DMS153 (cell line): ENCODE data around the gene ULK2.
"Not testable (repeated sequence)": the region's sequence is repeated elsewhere in the genome, so short reads cannot be mapped to it uniquely, and the experiment has no call there.

Experiments used
- DNase-seq: peaks from one replicate; lab custom pipeline; 2025; lab: John Stamatoyannopoulos, UW

Gene ULK2

DNA sequence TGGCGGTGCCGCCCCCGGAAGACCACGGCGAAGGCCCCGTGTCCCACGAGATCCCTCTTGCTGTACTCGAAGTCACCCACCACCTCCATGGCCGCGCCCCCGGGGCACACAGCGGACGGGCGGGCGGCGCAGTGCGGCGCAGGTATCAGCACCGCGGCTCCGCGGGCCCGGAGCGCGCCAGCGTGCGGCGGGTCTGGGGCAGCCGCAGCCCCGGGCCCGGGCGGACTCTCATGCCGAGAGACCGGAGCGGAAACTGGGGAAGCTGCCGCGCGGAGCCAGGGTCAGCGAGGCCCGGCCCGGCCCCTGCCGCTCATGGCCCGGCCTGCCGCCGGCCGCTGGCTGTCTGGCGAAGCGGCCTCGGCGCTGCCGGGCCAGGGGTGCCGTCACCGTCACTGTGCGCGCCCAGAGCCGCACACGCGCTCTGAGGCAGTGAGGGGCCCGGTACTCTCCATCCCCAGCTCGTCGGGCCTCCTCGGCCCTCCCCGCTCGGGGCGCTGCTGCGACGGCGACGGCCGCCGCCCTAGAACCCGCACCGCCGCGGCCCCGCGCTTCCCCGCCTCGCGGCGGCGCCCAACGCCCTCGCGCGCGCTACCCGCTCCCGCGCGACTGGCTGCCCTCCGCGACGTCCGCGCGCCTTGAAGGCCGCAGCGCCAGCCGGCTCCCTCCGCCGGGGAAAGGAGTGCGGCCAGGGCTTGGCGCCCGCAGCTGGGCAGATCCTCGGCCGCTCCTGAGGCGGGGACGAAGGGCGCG lies at the start of gene ULK2:
Gene ULK2 (minus strand): TSS at position 608 of the 750 bp plus-strand sequence. CDS start 519 bp downstream, at position 89.
- no peak for DNase-seq

DNA sequence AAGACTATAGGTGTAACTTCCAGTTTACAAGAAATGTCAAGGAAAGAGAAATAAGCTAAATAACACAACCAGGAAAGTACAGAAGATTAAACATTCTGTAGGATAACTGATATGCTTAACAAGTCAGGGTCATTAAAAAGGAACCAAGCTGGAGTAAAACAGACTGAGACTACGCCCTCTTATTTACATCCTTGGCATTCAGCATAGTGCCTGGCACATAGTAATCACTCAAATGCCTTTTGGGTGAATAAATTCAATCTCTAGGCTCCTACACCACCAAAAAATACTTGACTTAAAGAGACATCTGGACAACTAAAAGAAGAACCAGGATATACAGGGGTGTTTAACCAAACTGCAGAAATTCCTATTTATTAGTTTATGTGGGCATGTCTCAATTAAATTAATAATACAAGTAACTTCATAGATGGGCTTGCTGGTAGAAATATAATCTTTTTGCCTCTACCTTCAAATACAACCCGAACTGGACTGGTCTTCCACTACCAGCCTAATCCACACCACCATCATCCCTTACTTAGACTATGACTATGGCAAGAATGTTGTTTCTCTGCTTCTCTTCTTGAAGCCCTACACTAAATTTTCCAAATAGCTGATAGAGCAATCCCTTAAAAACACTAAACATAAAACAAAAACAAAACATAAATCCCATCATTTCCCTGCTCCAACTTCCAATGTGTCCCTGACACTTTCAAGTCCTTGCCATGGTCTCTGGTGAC lies 47.7 kb upstream of the ULK2 start:
- no peak for DNase-seq

- DNase-seq = no peak
Observed at GRCh38 chr17:19911033-19911432, 43.3 kb upstream of the ULK2 start.

DNA sequence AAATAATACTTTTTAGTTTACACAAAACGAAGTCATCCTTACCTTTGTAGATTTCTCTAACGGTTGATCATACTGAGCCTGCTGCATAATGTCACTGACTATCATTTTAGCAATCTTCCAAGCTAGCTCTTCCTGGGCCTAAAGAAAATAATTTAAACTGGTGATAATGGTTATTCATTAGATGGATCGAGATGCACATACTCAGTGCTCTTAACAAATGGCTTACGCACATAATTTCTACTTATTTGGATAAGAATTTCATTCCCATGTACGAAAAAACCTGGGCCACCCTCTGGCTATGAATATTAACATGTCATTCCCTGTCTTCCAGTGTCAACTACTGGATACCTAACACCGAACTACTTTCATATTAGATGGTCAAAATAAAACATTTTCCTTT lies 41.4 kb upstream of the ULK2 start:
- no peak for DNase-seq

DNA sequence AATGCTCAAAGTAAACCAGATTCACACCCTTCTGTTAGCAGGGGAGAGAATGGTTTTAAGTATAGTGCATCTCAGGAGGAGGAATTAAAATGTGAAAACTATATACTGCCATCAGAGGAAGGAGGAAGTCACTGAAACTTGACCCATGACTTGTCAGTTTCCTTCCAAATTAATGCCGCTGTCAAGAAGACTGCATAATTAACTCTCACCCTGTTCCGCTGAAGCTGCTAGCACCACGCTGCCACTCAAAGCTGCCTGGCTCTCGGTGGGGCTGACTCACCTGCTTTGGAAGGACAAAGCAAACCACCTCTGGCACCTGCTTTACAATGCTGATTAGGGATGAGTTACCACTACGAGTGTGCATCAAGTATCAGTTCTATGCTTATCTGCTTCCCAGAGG lies 37.8 kb upstream of the ULK2 start:
- DNase-seq = no peak

DNA sequence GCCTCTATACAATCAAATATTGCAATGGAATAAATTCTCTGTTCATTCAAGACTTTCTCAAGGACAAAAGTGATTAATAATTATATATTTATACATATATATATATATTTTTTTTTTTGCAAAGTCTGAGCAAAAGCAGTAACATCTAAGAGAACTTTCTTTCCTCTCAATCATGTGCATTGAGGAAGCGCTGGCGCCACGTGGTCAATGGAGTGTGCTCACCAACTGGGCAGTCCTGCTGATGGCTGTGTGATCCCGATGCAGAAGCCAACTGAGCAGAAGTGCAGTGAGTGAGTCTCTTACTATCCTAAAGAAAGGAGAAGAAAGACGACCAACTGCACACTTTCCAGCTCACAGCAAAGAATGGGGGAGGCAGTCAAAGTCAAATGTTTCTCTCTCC lies 37.2 kb upstream of the ULK2 start:
- DNase-seq = no peak

- no peak for DNase-seq
Observed at GRCh38 chr17:19904412-19904811, 36.7 kb upstream of the ULK2 start.

GRCh38 chr17:19900809-19901208 lies 33.1 kb upstream of the ULK2 start:
- no peak for DNase-seq

DNA sequence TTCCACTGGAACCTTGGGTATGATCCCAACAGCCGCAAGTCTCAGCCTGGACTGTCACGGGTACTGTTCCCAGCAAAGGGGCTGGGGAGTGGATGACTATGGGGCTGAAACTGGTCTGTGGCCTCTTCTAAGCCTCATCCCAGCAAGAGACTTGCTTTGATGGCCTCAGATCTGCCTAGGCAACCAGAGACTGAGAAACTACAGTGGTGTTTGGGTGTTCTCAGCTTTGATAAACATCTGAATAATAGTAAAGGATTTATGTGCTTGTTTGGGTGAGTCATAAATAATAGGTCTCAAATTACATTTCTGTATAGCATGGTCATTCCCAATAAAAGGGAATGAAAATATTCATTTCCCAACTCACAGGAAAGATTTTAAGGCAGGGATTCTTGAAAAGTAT lies 30.2 kb upstream of the ULK2 start:
- no peak for DNase-seq

DNA sequence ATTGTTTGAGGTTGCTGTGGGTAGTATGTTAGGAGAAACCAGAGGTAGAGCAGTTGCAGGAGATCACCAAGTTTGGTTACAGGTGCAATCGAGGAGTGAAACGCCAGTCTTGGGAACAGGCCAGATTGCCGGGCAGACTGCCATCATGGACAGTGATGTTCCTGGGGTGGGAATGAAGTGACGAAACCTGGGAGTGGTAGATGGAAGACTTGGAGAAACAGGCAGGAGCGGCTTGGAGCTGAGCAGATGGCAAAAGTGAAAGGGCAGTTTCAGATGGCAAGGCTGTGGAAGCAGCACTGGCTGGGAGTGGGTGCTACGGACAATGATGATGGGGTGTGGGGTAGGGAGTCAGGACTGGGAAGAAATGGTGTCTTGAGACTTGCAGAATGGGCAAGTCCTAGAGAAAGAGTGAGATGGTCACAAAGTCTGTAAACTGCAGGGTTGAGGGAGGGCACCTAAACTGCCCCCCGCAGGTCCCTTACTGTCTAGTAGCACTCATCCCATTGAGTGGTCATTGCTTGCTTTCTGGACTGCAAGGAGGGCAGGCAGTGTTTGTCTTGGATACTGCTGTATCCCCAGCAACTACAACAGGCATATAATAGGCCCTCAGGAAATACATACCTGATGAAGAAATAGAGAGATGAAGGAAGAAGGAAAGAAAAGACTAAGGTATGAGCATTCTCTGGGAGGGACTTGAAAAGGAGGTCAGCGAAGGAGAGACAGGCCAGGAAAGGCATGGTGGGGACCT lies 29.5 kb upstream of the ULK2 start:
- no peak for DNase-seq

- no peak for DNase-seq
Observed at GRCh38 chr17:19896679-19897078, 28.9 kb upstream of the ULK2 start.

DNA sequence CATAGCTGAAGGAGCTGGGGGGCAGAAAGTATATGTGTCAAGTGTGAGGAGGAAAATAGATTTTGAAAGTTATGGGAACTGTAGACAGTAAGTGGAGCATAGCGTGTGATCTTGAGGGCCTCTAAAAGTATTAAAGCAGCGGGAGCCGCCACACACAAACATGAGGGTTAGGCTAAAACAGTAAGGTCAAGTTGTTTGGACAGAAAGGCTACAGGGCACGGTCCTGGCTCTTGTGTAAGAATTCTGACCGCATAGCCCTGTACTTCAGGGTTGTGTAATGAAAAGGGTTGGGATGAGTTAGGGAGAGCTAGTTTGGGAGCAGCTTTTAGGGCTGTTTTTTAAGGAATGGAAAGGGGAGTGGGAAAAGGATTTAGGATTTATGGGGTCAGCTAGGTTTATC lies 22.8 kb upstream of the ULK2 start:
- not testable (repeated sequence) for DNase-seq

- not testable (repeated sequence) for DNase-seq
Observed at GRCh38 chr17:19890001-19890400, 22.3 kb upstream of the ULK2 start.

- no peak for DNase-seq
Observed at GRCh38 chr17:19886116-19886515, 18.4 kb upstream of the ULK2 start.

DNA sequence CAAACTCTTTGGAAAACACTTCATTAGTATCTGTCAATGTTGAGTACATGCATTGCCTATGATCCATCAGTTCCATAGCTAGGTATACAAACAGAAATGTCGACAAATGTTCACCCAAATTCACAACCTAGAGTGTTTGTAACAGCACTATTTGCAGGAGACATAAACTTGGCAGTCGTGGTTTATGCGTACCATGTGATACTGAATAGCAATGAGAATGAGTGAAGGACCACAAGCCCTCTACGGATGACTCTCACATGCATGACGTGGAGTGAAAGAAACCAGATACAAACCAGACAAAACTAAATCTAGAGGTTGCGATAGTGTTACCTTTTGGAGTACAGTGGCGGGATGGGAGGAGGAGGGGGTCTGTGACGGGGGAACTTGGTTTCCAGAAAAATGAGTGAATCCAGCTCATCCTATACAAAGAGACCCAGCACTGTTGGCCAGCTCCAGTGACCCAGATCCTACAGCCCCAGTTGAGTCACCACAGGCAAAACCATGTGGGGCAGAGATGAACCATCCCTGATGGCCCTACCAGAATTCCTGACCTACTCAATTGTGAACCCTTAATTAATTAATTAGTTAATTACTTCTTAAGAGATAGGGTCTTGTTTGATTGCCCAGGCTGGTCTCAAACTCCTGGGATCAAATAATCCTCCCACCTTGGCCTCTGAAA lies 15.9 kb upstream of the ULK2 start:
- no peak for DNase-seq

GRCh38 chr17:19880393-19880792 lies 12.7 kb upstream of the ULK2 start:
- no peak for DNase-seq

DNA sequence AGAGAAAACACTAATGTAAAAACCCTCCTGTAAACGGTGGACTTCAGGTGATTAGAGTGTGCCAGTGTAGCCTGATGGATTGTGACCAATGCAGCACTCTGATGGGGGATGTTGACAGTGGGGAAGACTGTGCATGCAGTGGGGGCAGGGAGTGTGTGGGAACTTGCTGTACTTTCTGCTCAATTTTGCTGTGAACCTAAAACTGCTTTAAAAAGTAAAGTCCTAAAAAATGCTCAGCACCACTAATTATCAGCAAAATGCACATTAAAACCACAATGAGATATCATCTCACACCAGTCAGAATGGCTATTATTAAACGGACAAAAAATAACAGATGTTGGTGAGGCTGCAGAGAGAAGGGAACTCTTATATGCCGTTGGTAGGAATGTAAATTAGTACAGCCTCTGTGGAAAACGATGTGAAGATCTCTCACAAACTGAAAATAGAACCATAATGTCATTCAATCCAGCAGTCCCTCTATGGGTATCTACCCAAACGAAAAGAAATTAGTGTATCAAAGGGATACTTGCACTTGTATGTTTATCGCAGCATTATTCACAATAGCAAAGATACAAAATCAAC lies 9.7 kb upstream of the ULK2 start:
- no peak for DNase-seq

- no peak for DNase-seq
Observed at GRCh38 chr17:19876529-19877161, 8.9 kb upstream of the ULK2 start.

- DNase-seq = no peak
Observed at GRCh38 chr17:19874256-19874655, 6.5 kb upstream of the ULK2 start.

- DNase-seq = no peak
Observed at GRCh38 chr17:19873346-19873745, 5.6 kb upstream of the ULK2 start.

DNA sequence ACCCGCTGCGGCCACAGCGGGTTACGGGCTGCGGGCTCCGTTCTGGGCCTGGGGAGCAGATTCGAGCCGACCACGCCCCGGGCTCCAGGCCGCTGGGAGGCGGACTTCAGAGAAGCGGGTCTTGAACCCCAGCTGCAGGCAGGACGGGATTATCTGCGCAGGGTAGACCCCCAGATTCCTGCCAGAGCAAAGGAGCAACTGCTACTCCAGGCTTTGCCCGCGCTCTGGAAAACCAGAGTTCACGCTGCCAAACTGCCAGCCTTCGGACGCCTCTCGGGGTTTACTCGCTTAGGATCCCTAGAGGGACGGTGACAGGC lies 301 bp upstream of the ULK2 start:
- no peak for DNase-seq

DNA sequence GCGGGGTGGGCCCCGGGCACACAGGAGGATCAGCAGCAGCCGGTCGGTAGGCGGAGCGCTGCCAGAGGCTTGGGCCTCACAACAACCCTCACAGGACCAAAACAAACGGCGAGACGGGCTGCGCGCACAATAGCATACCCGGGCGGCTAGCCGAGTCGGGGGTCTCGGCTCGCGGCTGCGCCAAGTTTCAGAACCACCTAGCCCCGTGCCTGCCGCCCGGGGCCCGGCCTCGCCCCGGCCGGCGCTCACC lies 732 bp downstream of the ULK2 start:
- no peak for DNase-seq
